ENCODE measurements around the gene CYRIA.

Gene CYRIA

GRCh38 chr2:16657671-16658070 lies 8.0 kb downstream of the CYRIA start:
- H3K4me3 ChIP-seq (ENCODE audit: low read length): no peak overlapping the region
- TF ChIP-seq CTCF (IDR thresholded peaks at IDR 0.05; ENCODE audit: insufficient read depth, low read depth, low read length, missing control alignments): no peak
- no peak for DNase-seq (ENCODE audit: low read depth)

GRCh38 chr2:16656784-16657391 lies 8.7 kb downstream of the CYRIA start:
- H3K4me3 ChIP-seq (ENCODE audit: low read length): no peak overlapping the region
- no peak for TF ChIP-seq CTCF (IDR thresholded peaks at IDR 0.05; ENCODE audit: insufficient read depth, low read depth, low read length, missing control alignments)
- no peak for DNase-seq (ENCODE audit: low read depth)

- TF ChIP-seq CTCF (IDR thresholded peaks at IDR 0.05; ENCODE audit: insufficient read depth, low read depth, low read length, missing control alignments): no peak
- H3K4me3 ChIP-seq (ENCODE audit: low read length): no peak overlapping the region
- DNase-seq (ENCODE audit: low read depth): no peak
Measured at GRCh38 chr2:16655905-16656642, 9.6 kb downstream of the CYRIA start.

GRCh38 chr2:16655445-16655837 lies 10.2 kb downstream of the CYRIA start:
- no peak for DNase-seq (ENCODE audit: low read depth)
- H3K4me3 ChIP-seq (ENCODE audit: low read length): no peak overlapping the region
- TF ChIP-seq CTCF (IDR thresholded peaks at IDR 0.05; ENCODE audit: insufficient read depth, low read depth, low read length, missing control alignments): no peak

GRCh38 chr2:16654833-16655444 lies 10.7 kb downstream of the CYRIA start:
- no peak for TF ChIP-seq CTCF (IDR thresholded peaks at IDR 0.05; ENCODE audit: insufficient read depth, low read depth, low read length, missing control alignments)
- no peak overlapping the region for H3K4me3 ChIP-seq (ENCODE audit: low read length)
- DNase-seq (ENCODE audit: low read depth): no peak

GRCh38 chr2:16653799-16654198 lies 11.8 kb downstream of the CYRIA start:
- DNase-seq (ENCODE audit: low read depth): no peak
- H3K4me3 ChIP-seq (ENCODE audit: low read length): no peak overlapping the region
- TF ChIP-seq CTCF (IDR thresholded peaks at IDR 0.05; ENCODE audit: insufficient read depth, low read depth, low read length, missing control alignments): no peak
